GM19452 (cell line): Measurements from ENCODE around the gene PILRB.
"Not testable (repeated sequence)": the region's sequence is repeated elsewhere in the genome, so short reads cannot be mapped to it uniquely, and the experiment has no call there.

Experiments used
- ATAC-seq: cut with Tn5 transposase; IDR thresholded peaks from one replicate; pipeline ENCODE4 v1.9.1; 2021; ENCODE audit not compliant: unreplicated experiment

Gene PILRB

DNA sequence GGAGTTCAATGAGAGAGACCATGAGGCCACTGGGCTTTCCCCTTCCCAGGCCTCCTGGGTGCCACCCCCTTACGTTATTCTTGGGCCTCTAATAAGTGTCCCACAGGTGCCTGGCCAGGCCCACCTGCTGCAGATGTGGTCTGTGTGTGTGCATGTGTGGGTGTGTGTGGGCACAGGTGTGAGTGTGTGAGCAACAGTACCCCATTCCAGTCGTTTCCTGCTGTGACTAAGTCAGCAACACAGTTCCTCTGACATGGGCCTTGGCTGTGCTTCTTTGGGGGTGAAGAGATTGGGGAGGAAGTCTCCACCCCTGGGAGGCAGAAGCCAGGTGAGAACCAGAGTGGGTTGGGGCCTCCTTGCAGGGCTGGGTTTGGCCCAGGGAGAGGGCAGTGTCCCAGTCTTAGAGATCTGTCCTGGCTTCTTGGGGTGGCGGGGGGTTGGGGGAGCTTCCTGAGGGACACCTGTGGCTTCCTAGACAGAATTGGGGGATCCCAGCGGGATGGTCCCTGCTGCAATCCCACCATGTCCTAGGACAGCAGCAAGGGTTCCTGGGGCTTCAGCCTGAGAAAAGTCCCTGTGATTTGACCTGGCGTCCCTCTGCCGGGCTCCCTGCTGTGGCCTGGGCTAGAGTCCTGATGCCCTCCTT lies 4.1 kb upstream of the PILRB start:
- no peak for ATAC-seq

- no peak for ATAC-seq
Observed at GRCh38 chr7:100356416-100357068, 1.4 kb upstream of the PILRB start.

- no peak for ATAC-seq
Observed at GRCh38 chr7:100357131-100357561, 771 bp upstream of the PILRB start.

GRCh38 chr7:100358857-100359212 lies 918 bp downstream of the PILRB start:
- no peak for ATAC-seq

DNA sequence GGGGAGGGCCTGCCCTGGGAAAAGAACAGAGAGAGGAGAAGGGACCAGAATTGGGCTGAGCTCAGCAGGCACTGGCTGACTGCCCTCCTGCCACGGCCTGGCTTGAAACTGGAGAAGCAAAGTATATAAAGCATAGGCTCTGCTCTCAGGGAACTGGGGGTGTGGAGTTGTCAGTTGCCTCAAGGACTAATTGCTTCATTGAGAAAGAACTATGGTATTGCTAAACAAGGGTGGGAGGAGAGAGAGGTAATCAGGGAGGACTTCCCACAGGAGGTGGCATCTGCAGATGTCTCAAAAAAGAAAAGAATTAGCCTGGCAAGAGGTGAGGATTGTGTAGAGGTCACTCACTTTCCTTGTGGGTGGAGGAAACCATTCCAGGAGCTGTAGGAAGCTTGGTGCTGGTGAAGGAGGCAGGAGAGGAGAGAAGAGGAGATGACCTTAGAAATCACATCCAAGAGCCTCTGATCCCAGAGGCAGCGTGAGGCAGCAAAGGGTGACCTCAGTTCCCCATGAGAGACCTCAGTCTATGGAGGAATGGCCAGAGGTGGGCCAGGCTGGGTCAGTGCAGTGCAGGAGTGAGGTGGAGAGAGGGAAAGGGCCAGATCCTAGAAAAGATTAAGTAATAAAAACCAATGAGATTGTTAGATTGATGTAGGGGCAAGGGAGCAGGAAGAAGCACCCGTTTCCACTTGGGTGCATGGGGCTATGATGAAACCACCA lies 2.4 kb downstream of the PILRB start:
- no peak for ATAC-seq

DNA sequence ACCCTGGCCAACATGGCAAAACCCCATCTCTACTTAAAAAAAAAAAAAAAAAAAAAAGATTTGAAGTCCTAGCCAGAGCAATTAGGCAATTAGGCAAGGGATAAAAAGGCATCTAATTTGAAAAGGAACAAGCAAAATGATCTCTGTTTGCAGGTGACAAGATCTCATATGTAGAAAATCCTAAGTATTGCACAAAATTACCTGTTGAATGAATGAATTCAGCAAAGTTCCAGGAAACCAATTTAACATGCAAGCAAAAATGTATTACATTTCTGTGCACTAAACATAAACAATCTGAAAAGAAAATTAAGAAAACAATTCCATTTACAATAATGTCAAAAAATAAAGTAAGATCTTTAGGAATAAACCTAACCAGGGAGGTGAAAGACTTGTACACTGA lies 5.2 kb downstream of the PILRB start:
- ATAC-seq: no peak

DNA sequence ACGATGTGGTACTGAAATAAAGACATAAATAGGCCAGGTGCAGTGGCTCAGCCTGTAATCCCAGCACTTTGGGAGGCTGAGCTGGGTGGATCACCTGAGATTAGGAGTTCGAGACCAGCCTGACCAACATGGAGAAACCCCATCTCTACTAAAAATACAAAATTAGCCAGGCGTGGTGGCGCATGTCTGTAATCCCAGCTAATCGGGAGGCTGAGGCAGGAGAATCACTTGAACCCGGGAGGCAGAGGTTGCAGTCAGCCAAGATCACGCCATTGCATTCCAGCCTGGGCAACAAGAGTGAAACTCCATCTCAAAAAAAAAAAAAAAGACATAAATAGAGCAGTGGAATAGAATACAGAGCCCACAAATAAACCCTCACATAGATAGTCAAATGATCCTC lies 5.9 kb downstream of the PILRB start:
- ATAC-seq: not testable (repeated sequence)

- ATAC-seq: no peak
Observed at GRCh38 chr7:100364480-100364879, 6.6 kb downstream of the PILRB start.

DNA sequence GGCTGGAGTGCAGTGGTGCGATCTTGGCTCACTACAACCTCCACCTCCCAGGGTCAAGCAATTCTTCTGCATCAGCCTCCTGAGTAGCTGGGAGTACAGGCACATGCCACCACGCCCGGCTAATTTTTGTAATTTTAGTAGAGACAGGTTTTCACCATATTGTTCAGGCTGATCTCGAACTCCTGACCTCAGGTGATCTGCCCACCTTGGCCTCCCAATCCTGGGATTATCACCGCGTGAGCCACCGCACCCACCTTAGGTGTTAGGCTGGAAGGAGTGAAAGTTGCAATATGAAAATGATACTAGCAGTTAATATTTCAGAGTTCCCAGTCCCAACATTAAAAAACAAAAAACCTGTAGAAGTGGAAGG lies 8.1 kb downstream of the PILRB start:
- ATAC-seq: not testable (repeated sequence)

- ATAC-seq: no peak
Observed at GRCh38 chr7:100366411-100367250, 8.7 kb downstream of the PILRB start.

DNA sequence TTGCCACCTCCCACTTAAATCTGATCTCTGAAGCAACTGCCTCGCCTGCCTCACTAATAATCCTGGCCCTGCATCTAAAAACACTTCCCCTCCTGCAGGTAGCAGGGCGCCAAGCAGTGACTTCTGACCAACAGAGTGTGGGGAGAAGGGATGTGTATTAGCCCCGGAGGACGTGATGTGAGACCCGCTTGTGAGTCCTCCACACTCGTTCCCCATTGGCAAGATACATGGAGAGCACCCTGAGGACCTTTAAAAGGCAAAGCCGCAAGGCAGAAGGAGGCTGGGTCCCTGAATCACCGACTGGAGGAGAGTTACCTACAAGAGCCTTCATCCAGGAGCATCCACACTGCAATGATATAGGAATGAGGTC lies 9.3 kb downstream of the PILRB start:
- no peak for ATAC-seq

- no peak for ATAC-seq
Observed at GRCh38 chr7:100367676-100368613, 10.0 kb downstream of the PILRB start.

DNA sequence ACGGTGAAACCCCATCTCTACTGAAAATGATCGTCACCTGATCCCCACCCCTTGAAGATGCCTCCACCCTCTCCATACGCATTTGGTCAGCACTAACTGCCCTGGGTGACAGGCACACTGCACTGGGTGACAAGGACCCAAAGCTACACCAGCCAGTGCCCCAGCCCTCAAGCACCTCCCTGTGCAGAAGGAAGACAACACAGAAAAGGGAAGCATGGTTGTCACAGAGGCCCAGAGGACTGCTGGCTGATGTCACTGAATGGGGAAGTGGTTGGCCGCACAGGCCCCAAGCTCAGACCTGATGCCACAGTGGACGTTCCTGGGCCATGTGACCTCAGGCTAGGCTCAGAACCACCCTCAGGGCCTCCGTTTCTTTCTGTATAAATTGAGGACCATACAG lies 11.2 kb downstream of the PILRB start:
- ATAC-seq: peak; percentile 70

- ATAC-seq: no peak
Observed at GRCh38 chr7:100370303-100370702, 12.4 kb downstream of the PILRB start.

GRCh38 chr7:100370746-100371145 lies 12.8 kb downstream of the PILRB start:
- no peak for ATAC-seq

DNA sequence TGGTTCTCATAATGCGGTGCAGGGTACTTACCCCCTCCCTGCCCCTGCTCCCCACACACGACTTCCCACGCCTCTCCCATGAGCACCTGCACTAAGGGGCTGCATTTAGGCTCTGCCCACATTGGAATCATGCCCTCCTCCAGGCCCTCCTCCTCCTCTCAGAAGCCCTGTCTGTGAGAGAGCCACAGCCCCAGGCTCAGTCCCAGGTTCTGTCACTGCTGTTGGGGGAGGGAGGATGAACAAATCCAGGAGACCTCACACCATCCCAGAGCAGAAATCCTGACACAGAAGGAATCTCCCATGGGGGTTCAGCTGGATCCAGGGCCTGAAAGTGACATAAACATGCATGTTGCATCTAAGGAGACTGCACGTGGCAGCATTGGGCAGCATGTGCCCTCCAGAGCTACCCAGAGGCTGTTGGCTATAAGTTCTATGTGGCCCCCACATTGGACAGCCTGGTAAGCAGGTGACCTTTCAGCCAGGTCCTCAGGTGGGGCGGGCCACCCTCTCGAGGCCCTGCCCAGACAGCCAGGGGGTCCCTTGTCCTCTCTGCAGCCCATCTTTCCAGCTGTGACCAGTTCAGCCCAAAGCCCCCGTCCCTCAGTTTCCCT lies 13.7 kb downstream of the PILRB start:
- no peak for ATAC-seq

DNA sequence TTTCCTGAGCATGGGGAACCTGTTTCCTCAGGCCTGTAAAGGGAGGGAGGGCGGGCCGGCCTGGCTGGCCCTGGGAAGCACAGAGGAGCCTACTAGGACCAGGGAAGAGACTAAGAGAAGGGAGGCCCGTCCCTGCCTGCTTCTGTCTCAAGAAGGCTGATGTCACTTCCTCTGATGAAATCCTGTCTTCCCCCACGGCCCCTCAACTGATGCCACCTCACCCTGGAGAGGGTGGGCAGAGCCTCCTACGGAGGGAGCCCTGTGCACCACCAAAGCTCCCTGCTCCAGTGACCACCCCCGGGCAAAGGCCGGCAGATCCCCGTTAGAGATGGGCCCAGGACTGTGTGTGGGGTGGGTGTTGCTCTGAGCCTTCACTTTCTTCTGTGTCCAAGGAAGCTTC lies 14.3 kb downstream of the PILRB start:
- no peak for ATAC-seq

- ATAC-seq: no peak
Observed at GRCh38 chr7:100372694-100373093, 14.8 kb downstream of the PILRB start.

GRCh38 chr7:100373261-100373831 lies 15.4 kb downstream of the PILRB start, which contains the start of gene PILRA:
Gene PILRA (plus strand): TSS chr7:100373487. CDS start chr7:100373657, 170 bp downstream.
- ATAC-seq: no peak
